ENCODE results near the gene KLK11. TPM values are rescaled to one million over a fixed set of nuclear protein-coding genes. Genes with fewer than 3 reads are reported as not detected.

The KLK11 gene, protein sequence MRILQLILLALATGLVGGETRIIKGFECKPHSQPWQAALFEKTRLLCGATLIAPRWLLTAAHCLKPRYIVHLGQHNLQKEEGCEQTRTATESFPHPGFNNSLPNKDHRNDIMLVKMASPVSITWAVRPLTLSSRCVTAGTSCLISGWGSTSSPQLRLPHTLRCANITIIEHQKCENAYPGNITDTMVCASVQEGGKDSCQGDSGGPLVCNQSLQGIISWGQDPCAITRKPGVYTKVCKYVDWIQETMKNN
- total RNA-seq: not detected

DNA sequence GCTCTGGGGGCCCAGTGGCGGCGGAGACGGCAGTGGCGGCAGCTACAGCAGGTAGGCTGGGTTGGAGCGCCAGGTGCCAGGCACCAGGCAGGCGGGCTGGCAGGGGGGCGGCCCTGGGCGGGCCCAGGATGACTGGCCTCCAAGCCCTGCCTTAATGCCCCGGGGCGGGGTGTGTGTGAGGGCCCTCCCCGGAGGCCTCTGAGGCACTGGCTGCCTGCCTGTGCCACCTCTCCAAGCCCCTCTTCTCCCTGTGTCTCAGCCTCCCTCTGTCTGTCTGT lies at the start of gene KLK11:
KLK11 (minus strand) TSS at position 63 of the 278 bp plus-strand sequence. CDS start 985 bp downstream, outside the sequence.

DNA sequence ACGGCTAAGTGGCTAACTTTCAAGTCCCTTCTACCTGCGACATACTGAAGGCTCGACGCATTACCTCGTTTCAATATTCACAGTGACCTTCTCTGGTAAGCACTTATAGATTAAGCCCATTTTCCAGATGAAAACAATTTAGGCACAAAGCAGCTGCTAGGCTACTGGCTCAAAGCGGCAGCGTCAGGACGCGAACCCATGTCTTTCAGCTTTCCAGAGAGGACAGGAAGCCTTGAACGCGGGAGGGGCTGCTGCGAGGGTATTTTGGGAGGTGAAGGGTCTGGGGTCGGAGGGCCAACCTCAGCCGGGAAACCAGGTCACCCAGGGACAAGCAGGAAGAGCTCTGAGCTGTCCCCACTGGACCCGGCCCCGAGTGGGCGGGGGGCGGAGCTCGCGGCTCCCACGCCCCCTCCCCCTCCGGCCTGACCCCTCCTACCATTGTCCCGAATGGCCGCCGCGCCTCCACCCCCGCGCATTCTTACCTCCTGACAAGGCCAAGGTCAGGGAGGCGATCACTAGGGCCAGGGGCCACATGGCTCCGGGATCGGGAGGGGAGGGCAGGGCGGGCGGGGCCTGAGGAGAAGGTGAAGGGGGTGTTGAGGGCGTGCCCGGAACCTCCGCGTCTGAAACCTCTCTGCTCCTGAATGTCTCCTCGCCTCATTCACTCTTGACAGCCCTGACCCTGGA lies 38.3 kb upstream of the KLK11 start, which contains the start of gene KLK13:
KLK13 (minus strand) TSS at position 559 of the 687 bp plus-strand sequence; CDS start at position 534, 25 bp downstream.

DNA sequence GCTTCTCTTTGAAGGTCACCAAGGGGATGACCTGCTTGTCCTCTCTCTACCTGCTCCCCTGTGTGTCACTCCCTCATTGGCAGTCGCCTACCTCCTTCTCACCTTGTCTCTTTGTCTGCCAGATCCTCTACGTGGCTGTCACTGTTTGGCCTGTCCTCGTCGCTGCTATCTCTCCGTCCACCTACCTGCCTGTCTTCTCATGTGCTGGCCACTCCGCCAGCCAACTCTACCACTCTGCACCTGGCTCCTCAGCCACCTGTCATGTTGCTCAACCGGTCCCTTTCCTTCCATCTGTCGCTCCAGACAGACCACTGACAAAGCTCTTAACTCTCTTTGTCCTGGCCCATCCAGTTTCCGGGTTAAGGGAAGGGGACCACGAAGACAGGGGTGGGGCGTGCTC lies 8.3 kb upstream of the KLK11 start, which contains the start of gene KLK12:
KLK12 (minus strand) TSS at position 299 of the 400 bp plus-strand sequence. CDS start 381 bp downstream, outside the sequence.

DNA sequence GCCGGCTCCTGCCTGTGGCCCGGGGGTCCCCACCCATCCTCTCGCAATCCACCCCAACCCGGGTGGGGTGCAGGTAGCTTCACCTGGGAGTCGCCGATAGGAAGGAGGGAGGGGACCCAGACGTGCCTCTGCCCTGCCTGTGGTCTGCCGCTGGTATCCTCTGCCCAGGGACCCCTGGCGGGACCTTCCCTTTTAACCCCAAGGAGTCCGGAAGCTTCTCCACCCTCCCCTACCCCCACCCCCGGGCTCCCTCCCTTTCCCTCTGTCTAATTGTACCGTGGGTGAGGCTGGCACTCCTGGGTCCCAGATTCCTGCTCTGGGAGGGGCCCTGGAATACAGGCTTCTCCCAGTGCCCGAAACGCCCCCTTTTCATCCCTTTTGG lies 6.9 kb downstream of the KLK11 start, which contains the start of gene KLK10:
KLK10 (minus strand) TSS at position 166 of the 382 bp plus-strand sequence. CDS start 579 bp downstream, outside the sequence.

DNA sequence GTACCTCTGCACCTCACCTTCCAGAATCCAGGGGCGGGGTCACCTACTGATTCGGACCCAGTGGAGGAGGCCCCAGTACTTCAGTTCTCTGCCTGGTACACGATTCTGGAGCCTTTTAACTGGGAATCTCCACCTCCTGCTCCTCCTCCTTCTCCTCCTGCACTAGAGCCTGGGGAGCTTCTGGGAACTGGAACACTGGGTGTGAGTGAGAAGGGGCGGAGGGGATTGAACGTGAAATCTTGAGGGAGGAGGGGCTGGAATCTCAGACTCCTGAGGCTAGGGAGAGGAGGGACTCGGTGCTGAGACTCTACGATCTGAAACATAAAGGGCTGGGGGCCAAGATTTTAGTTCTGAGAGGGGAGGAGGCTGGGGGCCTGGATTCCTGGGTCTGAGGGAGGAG lies 24.9 kb downstream of the KLK11 start, which contains the start of gene KLK8:
KLK8 (minus strand) TSS at position 90 of the 400 bp plus-strand sequence. CDS start 437 bp downstream, outside the sequence.

DNA sequence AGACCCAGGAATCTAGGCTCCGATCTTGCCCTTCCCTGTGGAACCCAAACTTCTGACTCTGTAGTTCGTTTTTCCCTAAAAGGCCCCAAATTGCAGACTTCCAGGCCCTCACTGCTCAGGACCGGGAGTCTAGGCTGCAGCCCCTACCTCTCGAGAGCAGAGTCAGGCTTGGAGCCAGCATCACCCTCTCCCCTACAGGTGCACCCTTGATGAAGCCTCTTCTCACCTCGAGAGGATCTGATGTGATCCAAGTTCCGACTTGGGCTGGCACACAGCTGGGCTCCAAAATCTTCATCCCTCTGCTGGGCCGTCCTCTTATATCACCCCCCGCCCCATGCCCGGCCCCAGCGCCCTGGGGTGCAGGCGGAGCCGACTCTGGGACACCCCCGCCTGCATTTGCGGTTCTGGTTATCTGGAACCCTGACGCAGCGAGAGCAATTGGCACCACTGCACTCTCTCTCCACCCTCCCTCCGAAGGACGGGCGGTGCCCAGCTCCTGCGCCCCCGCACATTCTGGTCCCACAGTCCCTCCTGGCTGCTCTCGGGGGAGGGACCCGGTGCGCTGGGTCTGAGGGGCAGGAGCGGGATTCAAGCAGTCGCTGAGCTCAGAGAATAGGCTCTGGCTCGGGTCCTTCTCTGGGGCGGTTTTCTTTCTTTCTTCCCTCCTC lies 42.7 kb downstream of the KLK11 start, which contains the start of gene KLK7:
KLK7 (minus strand) TSS at position 293 of the 668 bp plus-strand sequence. CDS start 1,518 bp downstream, outside the sequence.

Other genes starting within 250 kb of the KLK11 start
- not detected for gene ACP4, start 236.2 kb downstream of the KLK11 start, total RNA-seq
- under 1 TPM in 1 of 2 donors, not detected in 1; under 0.01 TPM for gene KLK1, start 202.8 kb downstream of the KLK11 start, total RNA-seq
- gene KLK15, start 193.0 kb downstream of the KLK11 start, total RNA-seq: not detected
- gene KLK3, start 171.7 kb downstream of the KLK11 start, total RNA-seq: not detected
- not detected for gene KLK2, start 153.2 kb downstream of the KLK11 start, total RNA-seq
- not detected for gene KLK4, start 115.2 kb downstream of the KLK11 start, total RNA-seq
- gene KLK5, start 73.6 kb downstream of the KLK11 start, total RNA-seq: not detected
- not detected for gene KLK6, start 57.0 kb downstream of the KLK11 start, total RNA-seq
- gene KLK7, start 42.7 kb downstream of the KLK11 start, total RNA-seq: not detected
- not detected for gene KLK8, start 25.0 kb downstream of the KLK11 start, total RNA-seq
- under 1 TPM in 1 of 2 donors, not detected in 1; 0.69 TPM for gene KLK10, start 6.9 kb downstream of the KLK11 start, total RNA-seq
- gene KLK12, start 8.4 kb upstream of the KLK11 start, total RNA-seq: not detected
- gene KLK13, start 38.5 kb upstream of the KLK11 start, total RNA-seq: not detected
- under 1 TPM in 1 of 2 donors, not detected in 1; 0.33 TPM for gene KLK14, start 56.3 kb upstream of the KLK11 start, total RNA-seq
- 1 to 10 TPM; 5.5 to 8.0 TPM for gene CTU1, start 81.8 kb upstream of the KLK11 start, total RNA-seq
- not detected for gene SIGLEC9, start 98.3 kb upstream of the KLK11 start, total RNA-seq
- gene SIGLEC7, start 115.7 kb upstream of the KLK11 start, total RNA-seq: not detected
- not detected for gene CD33, start 198.5 kb upstream of the KLK11 start, total RNA-seq
- not detected for gene SIGLECL1, start 224.5 kb upstream of the KLK11 start, total RNA-seq